ENCODE measurements around the gene S1PR3. TPM values are rescaled to one million over a fixed set of nuclear protein-coding genes. Genes with fewer than 3 reads are reported as not detected.
A peak's percentile ranks its signal among the peaks of the same experiment; 100 is the strongest.

S1PR3 gene
- total and polyA plus RNA-seq, 2 experiments from 2014 or later, result 11.8 to 16.9 TPM

DNA sequence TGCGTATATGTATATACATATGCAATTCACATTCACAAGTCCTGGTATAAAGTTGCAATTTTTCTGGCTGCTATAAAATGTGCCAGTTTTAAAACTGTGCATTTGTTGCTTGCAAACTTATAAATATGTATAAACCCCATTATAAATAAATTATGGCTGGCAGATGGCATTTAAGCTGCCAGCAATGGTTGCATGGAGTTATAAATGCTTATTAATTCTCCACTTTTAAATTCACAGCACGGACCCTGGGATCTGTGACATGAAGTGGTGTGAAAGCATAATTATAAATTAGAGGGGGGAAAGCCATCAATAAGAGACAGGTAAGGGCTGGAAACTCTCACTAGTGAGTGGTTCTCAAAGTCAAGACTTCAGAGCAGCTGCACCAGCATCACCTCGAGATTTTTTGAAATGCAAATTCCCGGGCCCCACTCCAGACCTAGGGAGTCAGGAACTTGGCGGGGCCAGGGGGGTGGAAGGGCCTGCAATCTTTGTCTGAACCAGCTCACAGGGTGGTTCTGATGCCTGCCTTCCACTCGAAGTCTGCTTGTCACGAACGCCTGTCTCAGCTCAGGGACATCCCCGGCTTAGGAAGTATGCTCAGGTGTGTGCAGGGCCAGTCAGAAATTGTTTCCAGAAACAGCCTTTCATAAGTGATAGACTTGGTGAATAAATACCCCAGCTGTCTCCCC, 16.9 kb downstream of the S1PR3 start:
- H3K4me3 ChIP-seq, result no peak overlapping the region
- no peak for DNase-seq
- in situ Hi-C loops (cut with MboI), result loop anchor here (10.0 kb wide), 1 partner anchor 267 kb away; no protein-coding TSS in a partner anchor
- no peak overlapping the region for H3K4me2 ChIP-seq (ENCODE audit: unreplicated experiment)
- H3K79me2 ChIP-seq (ENCODE audit: insufficient read depth), result 0 out of 2 replicates have a peak, but pooled peaks cover 5% of the 10 kb centered on the region
- H3K27me3 ChIP-seq (replicated peaks; ENCODE audit: insufficient read depth), result no peaks in the 10 kb centered on the region
- H3K9me3 ChIP-seq (ENCODE audit: low read depth), result no peaks in the 10 kb centered on the region
- 0 out of 2 replicates have a peak, but pooled peaks cover 11% of the 10 kb centered on the region for H3F3A ChIP-seq (ENCODE audit: insufficient read depth)
- no peak overlapping the region for H2AFZ ChIP-seq
- no peak overlapping the region for H3K9ac ChIP-seq
- no peak overlapping the region for H3K27ac ChIP-seq
- TF ChIP-seq EZH2 (IDR thresholded peaks at IDR 0.05; ENCODE audit: insufficient read depth, poor library complexity, severe bottlenecking) (no peak), EZH2phosphoT487 (IDR thresholded peaks at IDR 0.05; ENCODE audit: insufficient read depth, low read depth) (no peak)
- H3K9me2 ChIP-seq (ENCODE audit: insufficient read depth), result no peaks in the 10 kb centered on the region
- no peaks in the 10 kb centered on the region for H4K20me1 ChIP-seq (ENCODE audit: insufficient read depth)
- WGBS, 2 experiments (ENCODE audit: low coverage in 1 of 2, low lambda C conversion rate in 2 of 2, missing lambda C conversion rate in 2 of 2), result 91 to 92% methylated on average over 9 of the region's 9 CpGs
- no peaks in the 10 kb centered on the region for H3K36me3 ChIP-seq (ENCODE audit: low read depth)
- H3K4me1 ChIP-seq (ENCODE audit: insufficient read depth), result no peaks in the 10 kb centered on the region

DNA sequence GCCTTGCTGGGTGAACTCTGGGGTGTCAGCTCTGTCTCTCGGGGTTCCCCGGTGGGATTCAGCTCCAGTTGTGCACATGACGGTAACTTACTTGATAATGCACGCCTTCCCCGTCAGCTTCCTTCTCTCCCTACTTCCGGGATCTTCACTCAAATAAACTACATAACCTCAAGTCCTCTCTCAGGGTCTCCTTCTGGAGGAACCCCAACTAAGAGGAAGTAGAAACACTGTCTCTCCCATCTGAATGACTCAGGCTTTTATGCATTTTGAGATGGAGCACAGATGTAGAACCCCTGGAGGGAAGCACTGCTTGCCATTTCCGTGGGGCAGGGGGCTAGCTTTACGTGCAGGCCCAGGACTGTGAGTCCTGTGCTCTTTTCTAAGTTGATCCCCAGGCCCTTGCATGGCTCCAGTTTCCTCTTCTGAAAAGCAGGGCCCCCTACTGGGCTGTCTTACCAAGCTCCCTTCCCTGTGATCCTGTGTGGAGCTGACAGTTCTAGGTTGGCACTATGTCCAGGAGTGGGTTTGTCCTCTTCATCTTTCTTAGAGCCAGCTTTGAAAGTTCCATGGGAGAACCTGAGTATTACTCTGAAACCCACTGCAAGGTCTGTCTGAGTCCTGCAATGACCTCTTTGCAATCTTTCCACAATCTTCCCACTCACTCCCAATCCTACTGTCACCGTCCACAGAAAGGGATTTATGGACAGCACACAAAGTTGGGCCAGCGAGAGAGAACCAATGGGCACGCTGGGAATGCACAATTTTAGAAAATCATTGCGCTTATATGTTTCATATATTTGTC, 17.7 kb downstream of the S1PR3 start:
- H3K4me3 ChIP-seq, result no peak overlapping the region
- no peaks in the 10 kb centered on the region for H4K20me1 ChIP-seq (ENCODE audit: insufficient read depth)
- H3K4me2 ChIP-seq (ENCODE audit: unreplicated experiment), result no peak overlapping the region
- no peaks in the 10 kb centered on the region for H3K36me3 ChIP-seq (ENCODE audit: low read depth)
- no peak overlapping the region for H3K9ac ChIP-seq
- 89 to 91% methylated on average over 12 of the region's 12 CpGs for WGBS, 2 experiments (ENCODE audit: low coverage in 1 of 2, low lambda C conversion rate in 2 of 2, missing lambda C conversion rate in 2 of 2)
- H3K27me3 ChIP-seq (replicated peaks; ENCODE audit: insufficient read depth), result no peaks in the 10 kb centered on the region
- H3F3A ChIP-seq (ENCODE audit: insufficient read depth), result 0 out of 2 replicates have a peak, but pooled peaks cover 11% of the 10 kb centered on the region
- TF ChIP-seq EZH2 (IDR thresholded peaks at IDR 0.05; ENCODE audit: insufficient read depth, poor library complexity, severe bottlenecking) (no peak), EZH2phosphoT487 (IDR thresholded peaks at IDR 0.05; ENCODE audit: insufficient read depth, low read depth) (no peak)
- H3K79me2 ChIP-seq (ENCODE audit: insufficient read depth), result no peaks in the 10 kb centered on the region
- H3K9me3 ChIP-seq (ENCODE audit: low read depth), result no peaks in the 10 kb centered on the region
- peak; percentile 14 for DNase-seq
- H2AFZ ChIP-seq, result no peak overlapping the region
- no peaks in the 10 kb centered on the region for H3K9me2 ChIP-seq (ENCODE audit: insufficient read depth)
- H3K4me1 ChIP-seq (ENCODE audit: insufficient read depth), result no peaks in the 10 kb centered on the region
- H3K27ac ChIP-seq, result no peak overlapping the region
- in situ Hi-C loops (cut with MboI), result loop anchor here (10.0 kb wide), 1 partner anchor 266 kb away; no protein-coding TSS in a partner anchor

DNA sequence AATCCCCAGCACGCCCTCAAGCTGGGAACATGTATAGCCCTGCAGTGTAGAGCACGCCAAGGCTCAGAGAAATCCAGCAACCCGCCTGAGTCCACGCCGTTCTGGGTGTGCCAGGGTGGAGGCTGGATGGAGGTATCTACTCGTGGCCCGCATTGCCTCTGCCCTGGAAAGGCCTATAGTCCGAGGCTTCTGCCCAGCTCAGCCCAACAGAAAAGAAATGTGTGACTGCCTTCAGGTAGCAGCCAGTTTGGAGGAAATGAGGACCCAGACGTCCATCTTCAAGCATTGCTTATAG, 18.2 kb downstream of the S1PR3 start:
- Histone ChIP-seq H3K4me2 (ENCODE audit: unreplicated experiment) (no peak overlapping the region), H3F3A (ENCODE audit: insufficient read depth) (0 out of 2 replicates have a peak, but pooled peaks cover 11% of the 10 kb centered on the region), H3K9me3 (ENCODE audit: low read depth) (no peaks in the 10 kb centered on the region), H3K79me2 (ENCODE audit: insufficient read depth) (no peaks in the 10 kb centered on the region), H4K20me1 (ENCODE audit: insufficient read depth) (no peaks in the 10 kb centered on the region), H3K4me3 (no peak overlapping the region), H3K27me3 (replicated peaks; ENCODE audit: insufficient read depth) (no peaks in the 10 kb centered on the region), H3K9me2 (ENCODE audit: insufficient read depth) (no peaks in the 10 kb centered on the region), H3K27ac (no peak overlapping the region), H3K4me1 (ENCODE audit: insufficient read depth) (no peaks in the 10 kb centered on the region), H3K36me3 (ENCODE audit: low read depth) (no peaks in the 10 kb centered on the region), H3K9ac (no peak overlapping the region), H2AFZ (no peak overlapping the region)
- in situ Hi-C loops (cut with MboI), result loop anchor here (10.0 kb wide), 1 partner anchor 265 kb away; no protein-coding TSS in a partner anchor
- DNase-seq, result no peak
- no peak for TF ChIP-seq EZH2 (IDR thresholded peaks at IDR 0.05; ENCODE audit: insufficient read depth, poor library complexity, severe bottlenecking)
- no peak for TF ChIP-seq EZH2phosphoT487 (IDR thresholded peaks at IDR 0.05; ENCODE audit: insufficient read depth, low read depth)
- WGBS, 2 experiments (ENCODE audit: low coverage in 1 of 2, low lambda C conversion rate in 2 of 2, missing lambda C conversion rate in 2 of 2), result 94 to 96% methylated on average over 9 of the region's 9 CpGs

DNA sequence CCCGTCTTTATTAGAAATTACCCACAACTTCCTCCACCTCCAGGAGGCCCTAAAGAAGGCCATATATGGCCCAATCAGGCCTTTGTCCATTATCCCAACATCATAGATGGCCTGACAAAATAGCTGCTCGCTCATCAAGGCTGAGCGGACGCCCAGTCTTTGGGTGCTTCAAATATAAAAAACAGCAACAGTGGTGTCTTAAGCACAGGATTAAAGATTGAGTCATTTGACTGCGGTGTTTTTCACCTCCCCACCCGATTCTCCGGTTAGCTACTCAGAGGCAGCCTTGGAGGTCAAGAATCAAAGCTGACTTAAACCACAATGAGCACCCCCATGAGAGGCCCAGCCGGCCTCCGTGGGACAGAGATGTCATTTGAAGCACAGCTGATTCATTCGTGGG, 18.8 kb downstream of the S1PR3 start:
- Histone ChIP-seq H3K9ac (no peak overlapping the region), H3K27me3 (replicated peaks; ENCODE audit: insufficient read depth) (no peaks in the 10 kb centered on the region), H3K4me3 (no peak overlapping the region), H2AFZ (no peak overlapping the region), H4K20me1 (ENCODE audit: insufficient read depth) (no peaks in the 10 kb centered on the region), H3K36me3 (ENCODE audit: low read depth) (no peaks in the 10 kb centered on the region), H3K4me1 (ENCODE audit: insufficient read depth) (no peaks in the 10 kb centered on the region), H3F3A (ENCODE audit: insufficient read depth) (0 out of 2 replicates have a peak, but pooled peaks cover 11% of the 10 kb centered on the region), H3K79me2 (ENCODE audit: insufficient read depth) (no peaks in the 10 kb centered on the region), H3K9me3 (ENCODE audit: low read depth) (no peaks in the 10 kb centered on the region), H3K4me2 (ENCODE audit: unreplicated experiment) (no peak overlapping the region), H3K9me2 (ENCODE audit: insufficient read depth) (no peaks in the 10 kb centered on the region), H3K27ac (no peak overlapping the region)
- WGBS, 2 experiments (ENCODE audit: low coverage in 1 of 2, low lambda C conversion rate in 2 of 2, missing lambda C conversion rate in 2 of 2), result 78 to 79% methylated on average over 10 of the region's 10 CpGs
- TF ChIP-seq EZH2phosphoT487 (IDR thresholded peaks at IDR 0.05; ENCODE audit: insufficient read depth, low read depth) (no peak), EZH2 (IDR thresholded peaks at IDR 0.05; ENCODE audit: insufficient read depth, poor library complexity, severe bottlenecking) (no peak)
- no peak for DNase-seq
- in situ Hi-C loops (cut with MboI), result no loop called here
